GM12878 (cell line): ENCODE measurements around the gene IL21. TPM values are rescaled to one million over a fixed set of nuclear protein-coding genes. Genes with fewer than 3 reads are reported as not detected.

Source experiments
- ATAC-seq: fragments of 200-7000 bp; cut with Tn5 transposase; 3 replicates; pipeline ENCODE4 v1.9.1; 2020; ENCODE audit warnings: mild to moderate bottlenecking, moderate library complexity
- BruUV-seq: library from RNA; stranded (reverse); fragments of 400-500 nt; replicated peaks from 2 replicates; lab custom pipeline; 2021; lab: Mats Ljungman, UMichigan
- CTCF ChIA-PET: fragments of 300-600 bp; sonication (Branson Sonifier 250); formaldehyde crosslinking; extraction: SDS; loops from one replicate; lab custom pipeline; 2021; ENCODE audit warnings: inconsistent platforms; lab: Yijun Ruan, JAX
- POLR2A ChIA-PET: fragments of 350-600 bp; formaldehyde crosslinking; extraction: SDS; loops from one replicate; lab custom pipeline; 2021; ENCODE audit warnings: inconsistent platforms; lab: Charles Lee
- RAD21 ChIA-PET: fragments of 300-600 bp; sonication (Branson Sonifier 250); formaldehyde crosslinking; loops from one replicate; lab custom pipeline; 2023; ENCODE audit warnings: antibody characterized with exemption; ENCODE audit not compliant: unreplicated experiment; lab: Charles Lee
- SMC1A ChIA-PET: fragments of 300-600 bp; sonication (Branson Sonifier 250); formaldehyde crosslinking; loops from one replicate; lab custom pipeline; 2023; ENCODE audit not compliant: unreplicated experiment, uncharacterized antibody; lab: Charles Lee
- DNase-seq: peaks from one replicate; pipeline ENCODE4 v3.0.0-alpha.2; 2011; ENCODE audit warnings: low read depth, low spot score
- FAIRE-seq: peaks from 3 replicates; lab custom pipeline; 2011; peaks lifted over from hg19 to GRCh38; lab: Jason Lieb, UNC
- H2AFZ ChIP-seq: 2 replicates; pipeline ENCODE4 v1.6.0; 2011; ENCODE audit warnings: low read depth, low read length, control low read depth; ENCODE audit not compliant: control insufficient read depth
- H3K27ac ChIP-seq: 2 replicates; pipeline ENCODE4 v1.5.1; 2011; ENCODE audit warnings: control low read depth; ENCODE audit not compliant: control insufficient read depth, insufficient read depth
- H3K27me3 ChIP-seq, 2 experiments: replicated peaks in 1 of 2; 2 replicates each; pipeline versions ENCODE4 v1.6.0 to v1.6.1; 2011; ENCODE audit warnings: low read length in 1 of 2; ENCODE audit not compliant: control insufficient read depth in 2 of 2, insufficient read depth in 2 of 2
- H3K36me3 ChIP-seq, 2 experiments: 2 replicates each; pipeline ENCODE4 v1.5.1; 2011; ENCODE audit warnings: low read length in 1 of 2; ENCODE audit not compliant: control insufficient read depth in 2 of 2, insufficient read depth in 2 of 2
- H3K4me1 ChIP-seq: 2 replicates; pipeline ENCODE4 v1.6.1; 2011; ENCODE audit warnings: mild to moderate bottlenecking, low read length, moderate library complexity, mixed read lengths; ENCODE audit not compliant: control insufficient read depth, insufficient read depth
- H3K4me2 ChIP-seq: 2 replicates; pipeline ENCODE4 v1.6.0; 2011; ENCODE audit warnings: control low read depth; ENCODE audit not compliant: control insufficient read depth, insufficient read depth
- H3K4me3 ChIP-seq: fragments of 200-600 bp; sonication (generic); 2 replicates; pipeline ENCODE4 v1.5.1; 2016
- H3K79me2 ChIP-seq: 2 replicates; pipeline ENCODE4 v1.6.0; 2011; ENCODE audit warnings: low read length; ENCODE audit not compliant: control insufficient read depth, insufficient read depth
- H3K9ac ChIP-seq: 2 replicates; pipeline ENCODE4 v1.8.0; 2011; ENCODE audit warnings: low read length, control low read depth, mixed read lengths; ENCODE audit not compliant: control insufficient read depth, insufficient read depth
- H3K9me3 ChIP-seq: replicated peaks from 3 replicates; pipeline ENCODE4 v1.5.1; 2011; ENCODE audit warnings: mild to moderate bottlenecking, low read length; ENCODE audit not compliant: control insufficient read depth, insufficient read depth
- H4K20me1 ChIP-seq: 2 replicates; pipeline ENCODE4 v1.6.0; 2011; ENCODE audit not compliant: control insufficient read depth, insufficient read depth
- EGR1 ChIP-seq, 2 experiments: IDR thresholded peaks; 1 replicate in 1 of 2; 2 replicates in 1 of 2; pipeline ENCODE4 v1.6.1; 2011 to 2012; ENCODE audit warnings: low read depth in 2 of 2, low read length in 2 of 2, borderline replicate concordance in 1 of 2, mild to moderate bottlenecking in 1 of 2, moderate library complexity in 1 of 2
- FOXM1 ChIP-seq: IDR thresholded peaks from 2 replicates; pipeline ENCODE4 v1.6.1; 2012; ENCODE audit warnings: low read depth, mild to moderate bottlenecking, inconsistent platforms, low read length, moderate library complexity
- GABPA ChIP-seq: IDR thresholded peaks from 2 replicates; pipeline ENCODE4 v1.6.1; 2014; ENCODE audit warnings: antibody characterized with exemption, low read depth, mild to moderate bottlenecking, inconsistent platforms
- HSF1 ChIP-seq: fragments of 150-350 bp; IDR thresholded peaks from 2 replicates; pipeline ENCODE4 v1.6.1; 2014; ENCODE audit warnings: mild to moderate bottlenecking, low read depth, low read length
- JUNB ChIP-seq: IDR thresholded peaks from 2 replicates; pipeline ENCODE4 v1.6.1; 2016; ENCODE audit warnings: antibody characterized with exemption, mild to moderate bottlenecking
- JUND ChIP-seq: IDR thresholded peaks from 2 replicates; pipeline ENCODE4 v1.6.1; 2012; ENCODE audit warnings: low read depth, mild to moderate bottlenecking, low read length, improper control_type of control experiment, moderate library complexity
- NFXL1 ChIP-seq: fragments of 450-650 bp; IDR thresholded peaks from 2 replicates; pipeline ENCODE4 v1.6.1; 2017; ENCODE audit warnings: antibody characterized with exemption, mild to moderate bottlenecking, borderline replicate concordance
- SMAD1 ChIP-seq: fragments of 450-650 bp; IDR thresholded peaks from 2 replicates; pipeline ENCODE4 v1.6.1; 2018; ENCODE audit warnings: mild to moderate bottlenecking, low read depth; ENCODE audit not compliant: partially characterized antibody
- STAT1 ChIP-seq: fragments of 450-650 bp; conservative IDR thresholded peaks from 2 replicates; pipeline ENCODE4 v1.6.1; 2014; ENCODE audit warnings: antibody characterized with exemption, mild to moderate bottlenecking
- ZNF592 ChIP-seq: fragments of 450-650 bp; IDR thresholded peaks from 2 replicates; pipeline ENCODE4 v1.6.1; 2017; ENCODE audit warnings: mild to moderate bottlenecking, moderate library complexity
- WGBS: methylation state at CpG from one replicate; pipeline ENCODE4 v1.1.6; 2016; ENCODE audit warnings: low lambda C conversion rate; ENCODE audit not compliant: insufficient replicate concordance, insufficient coverage; ENCODE audit errors: missing lambda C conversion rate; 5-methylcytosine and 5-hydroxymethylcytosine counted together
- in situ Hi-C: fragments of 300-500 bp; cut with MboI; formaldehyde crosslinking; loops from 9 replicates; pipeline ENCODE4 v1.14.3; 2018; ENCODE audit warnings: mixed read lengths
- intact Hi-C: fragments of 100-400 bp; cut with micrococcal nuclease; formaldehyde crosslinking; loops from one replicate; pipeline ENCODE4 v1.14.2; 2022; ENCODE audit not compliant: unreplicated experiment
- polyA plus RNA-seq, 11 experiments: library from polyadenylated mRNA; depleted of rRNA in 4 of 11; unstranded in 6 of 11; stranded (reverse) in 5 of 11; fragments of >200 nt; fragmentation: Nextera tagmentation in 4 of 11; fragmentation: Illumina TruSeq in 1 of 11; extraction: Ambion mirVana in 4 of 11; extraction: Trizol in 1 of 11; gene quantifications; 1 replicate in 1 of 11; 2 replicates in 10 of 11; pipeline versions ENCODE4 v1.2.1 to v1.2.3, GENCODE V29; 2011 to 2016; ENCODE audit warnings: inconsistent platforms in 2 of 11, missing spikeins in 2 of 11, low read depth in 1 of 11
- total RNA-seq, 4 experiments: library from RNA; depleted of rRNA in 3 of 4; stranded (reverse); fragments of >200 nt in 3 of 4; fragmentation: Illumina TruSeq in 1 of 4; extraction: Trizol in 1 of 4; gene quantifications; 2 replicates each; pipeline versions ENCODE4 v1.2.1 to v1.2.3, GENCODE V29; 2013 to 2021

IL21 gene
- total and polyA plus RNA-seq, 10 of the 15 experiments (the other 5 are each of a cell fraction or from before 2014, with no cell fraction given) = not detected

GRCh38 chr4:122606364-122607043, 14.4 kb downstream of the IL21 start:
- DNase-seq (no peak), ATAC-seq (no peak)
- in situ Hi-C loops = loop anchor here (10.0 kb wide), 1 partner anchor 308 kb away; no protein-coding TSS in a partner anchor
- CTCF ChIA-PET = no interaction called here
- Histone ChIP-seq H3K9me3 (no peaks in the 10 kb centered on the region), H3K36me3 (no peaks in the 10 kb centered on the region), H3K9ac (no peak overlapping the region), H3K27ac (no peak overlapping the region), H4K20me1 (no peaks in the 10 kb centered on the region), H2AFZ (no peak overlapping the region), H3K27me3 (peaks cover 0 to 7% of the 10 kb centered on the region in 2 experiments; a peak in 3 of 4 replicates), H3K79me2 (no peaks in the 10 kb centered on the region)
- WGBS = 71% methylated on average over 4 of the region's 4 CpGs
- intact Hi-C loops = no loop called here
- SMC1A ChIA-PET = no interaction called here
- TF ChIP-seq HSF1 = no peak
- TF ChIP-seq SMAD1 = no peak
- TF ChIP-seq STAT1 = no peak
- TF ChIP-seq, all 136 proteins: peak for 0
- Histone ChIP-seq H3K4me3 (no peak overlapping the region), H3K4me1 (no peaks in the 10 kb centered on the region), H3K4me2 (no peak overlapping the region)
- ChIA-PET RAD21 (no interaction called here), POLR2A (no interaction called here)
- FAIRE-seq = no peak
- no TSS peak for BruUV-seq

DNA sequence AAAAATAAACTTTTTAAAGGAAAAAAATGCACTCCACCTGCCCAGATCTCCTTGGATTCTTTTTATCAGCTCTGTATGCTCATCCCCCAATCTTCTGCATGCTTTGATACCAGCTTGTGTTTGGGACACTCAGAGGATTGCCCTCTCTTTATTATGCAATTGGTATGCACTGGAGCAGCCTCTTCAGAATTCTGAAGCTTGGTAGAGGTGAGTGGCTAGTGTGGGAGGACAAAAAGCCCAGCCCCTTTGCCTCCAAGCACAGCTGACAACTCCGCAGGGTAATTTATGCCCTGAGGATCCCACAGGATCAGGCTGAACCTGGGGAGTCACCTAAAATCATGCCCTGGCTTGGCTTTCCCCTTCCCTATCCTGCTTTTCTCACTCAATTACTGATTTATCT, 16.7 kb downstream of the IL21 start:
- no peaks in the 10 kb centered on the region for H3K4me1 ChIP-seq
- no peaks in the 10 kb centered on the region for H3K36me3 ChIP-seq
- ChIA-PET POLR2A (no interaction called here), SMC1A (interaction anchor here (1.3 to 3.7 kb wide), 4 partner anchors 8 to 327 kb away, joined by 4 to 20 read pairs (median 10); no protein-coding TSS in a partner anchor), RAD21 (interaction anchor here (0.6 to 3.8 kb wide), 5 partner anchors 26 to 1374 kb away, joined by 3 to 26 read pairs (median 4); no protein-coding TSS in a partner anchor), CTCF (interaction anchor here (1.0 to 4.5 kb wide), 8 partner anchors 10 to 326 kb away, joined by 3 to 55 read pairs (median 16); no protein-coding TSS in a partner anchor)
- no peaks in the 10 kb centered on the region for H3K9me3 ChIP-seq
- in situ Hi-C loops (loop anchor here (10.0 kb wide), 1 partner anchor 311 kb away; no protein-coding TSS in a partner anchor), intact Hi-C loops (loop anchor here (5.0 kb wide), 2 partner anchors 48 to 308 kb away; no protein-coding TSS in a partner anchor)
- WGBS = 0% methylated on average over 1 of the region's 1 CpG
- no peak overlapping the region for H2AFZ ChIP-seq
- no TSS peak for BruUV-seq
- no peak overlapping the region for H3K9ac ChIP-seq
- DNase-seq (no peak), ATAC-seq (no peak), FAIRE-seq (no peak)
- H3K4me3 ChIP-seq = no peak overlapping the region
- H3K27ac ChIP-seq = no peak overlapping the region
- H4K20me1 ChIP-seq = no peaks in the 10 kb centered on the region
- H3K4me2 ChIP-seq = no peak overlapping the region
- peaks cover 0 to 7% of the 10 kb centered on the region in 2 experiments; a peak in 3 of 4 replicates for H3K27me3 ChIP-seq
- H3K79me2 ChIP-seq = no peaks in the 10 kb centered on the region
- TF ChIP-seq JUND (no peak), NFXL1 (no peak), EGR1 (IDR thresholded peaks at IDR 0.05; ENCODE audit: borderline replicate concordance in 1 of 2, low read depth in 2 of 2, low read length in 2 of 2) (no peak), JUNB (no peak), FOXM1 (no peak), ZNF592 (no peak), GABPA (no peak)
